ENCODE results near the gene MTA3. TPM values are rescaled to one million over a fixed set of nuclear protein-coding genes. Genes with fewer than 3 reads are reported as not detected.

Gene MTA3
- total and polyA plus RNA-seq, 8 donors = 23.9 to 82.8 (median 70.6) TPM

DNA sequence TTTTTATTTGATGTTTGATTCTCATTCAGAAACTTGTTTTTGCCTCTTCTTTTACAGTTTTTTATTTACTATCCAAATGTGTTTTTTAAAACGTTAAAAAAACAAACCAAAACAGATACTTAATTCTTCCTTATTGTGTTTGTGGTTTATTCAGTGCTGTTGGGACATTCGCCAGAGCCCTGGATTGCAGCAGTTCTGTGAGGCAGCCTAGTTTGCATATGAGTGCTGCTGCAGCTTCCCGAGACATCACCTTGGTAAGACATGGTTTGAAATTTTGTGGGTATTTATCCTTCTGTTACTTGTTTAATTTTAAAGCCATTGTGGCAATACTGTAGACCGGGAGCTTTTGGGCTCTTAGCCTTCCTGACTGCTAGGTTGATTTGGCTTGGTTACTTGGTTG lies 91.2 kb downstream of the MTA3 start:
- H3K4me3 ChIP-seq = no peak overlapping the region
- DNase-seq = peak in 1 of 4 donors; percentile 14
- H3K4me1 ChIP-seq = peaks cover 0 to 17% of the 10 kb centered on the region in 2 donors
- H3K27me3 ChIP-seq = no peaks in the 10 kb centered on the region
- H3K9me3 ChIP-seq = no peaks in the 10 kb centered on the region
- H3K36me3 ChIP-seq = peaks cover 0 to 8% of the 10 kb centered on the region in 2 donors
- intact Hi-C loops (cut with DNase I) = loop anchor here in 1 of 2 donors (5.0 kb wide), 1 partner anchor 167 kb away; the partner anchor contains the start of gene KCNG3
- H3K27ac ChIP-seq = no peak overlapping the region
- ATAC-seq = no peak
- TF ChIP-seq, protein P1, sequence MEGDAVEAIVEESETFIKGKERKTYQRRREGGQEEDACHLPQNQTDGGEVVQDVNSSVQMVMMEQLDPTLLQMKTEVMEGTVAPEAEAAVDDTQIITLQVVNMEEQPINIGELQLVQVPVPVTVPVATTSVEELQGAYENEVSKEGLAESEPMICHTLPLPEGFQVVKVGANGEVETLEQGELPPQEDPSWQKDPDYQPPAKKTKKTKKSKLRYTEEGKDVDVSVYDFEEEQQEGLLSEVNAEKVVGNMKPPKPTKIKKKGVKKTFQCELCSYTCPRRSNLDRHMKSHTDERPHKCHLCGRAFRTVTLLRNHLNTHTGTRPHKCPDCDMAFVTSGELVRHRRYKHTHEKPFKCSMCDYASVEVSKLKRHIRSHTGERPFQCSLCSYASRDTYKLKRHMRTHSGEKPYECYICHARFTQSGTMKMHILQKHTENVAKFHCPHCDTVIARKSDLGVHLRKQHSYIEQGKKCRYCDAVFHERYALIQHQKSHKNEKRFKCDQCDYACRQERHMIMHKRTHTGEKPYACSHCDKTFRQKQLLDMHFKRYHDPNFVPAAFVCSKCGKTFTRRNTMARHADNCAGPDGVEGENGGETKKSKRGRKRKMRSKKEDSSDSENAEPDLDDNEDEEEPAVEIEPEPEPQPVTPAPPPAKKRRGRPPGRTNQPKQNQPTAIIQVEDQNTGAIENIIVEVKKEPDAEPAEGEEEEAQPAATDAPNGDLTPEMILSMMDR (IDR thresholded peaks at IDR 0.05) = no peak

- Histone ChIP-seq H3K9me3 (no peaks in the 10 kb centered on the region), H3K27ac (peak overlapping the region in 1 of 2 donors; percentile 62)
Measured at GRCh38 chr2:42663106-42663780, 94.8 kb downstream of the MTA3 start.

DNA sequence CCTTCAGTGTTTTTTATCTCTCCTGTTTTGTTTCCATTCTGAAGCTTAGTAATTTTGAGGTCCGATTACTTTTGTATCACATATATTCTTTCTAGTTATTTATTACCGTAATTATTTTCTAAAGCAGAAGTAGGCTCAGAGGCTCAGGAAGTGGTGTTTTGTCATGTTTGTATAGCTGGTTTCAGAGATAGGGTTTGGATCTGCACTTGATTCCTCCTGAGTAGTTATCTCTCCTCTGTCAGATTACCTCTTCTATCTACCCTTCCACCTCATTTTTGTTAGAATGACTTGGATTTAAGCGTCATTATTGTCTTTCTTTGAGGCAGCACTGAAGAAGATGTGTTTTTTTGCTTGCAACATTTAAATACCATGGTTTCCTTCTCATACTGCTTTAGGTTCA lies 95.4 kb downstream of the MTA3 start:
- H3K27me3 ChIP-seq = no peaks in the 10 kb centered on the region
- H3K36me3 ChIP-seq = no peaks in the 10 kb centered on the region
- TF ChIP-seq, protein P1 (IDR thresholded peaks at IDR 0.05) = no peak
- DNase-seq (no peak), ATAC-seq (peak; percentile 25)
- H3K9me3 ChIP-seq = no peaks in the 10 kb centered on the region
- peak overlapping the region in 1 of 2 donors; percentile 62 for H3K27ac ChIP-seq
- peaks cover 0 to 17% of the 10 kb centered on the region in 2 donors for H3K4me1 ChIP-seq
- H3K4me3 ChIP-seq = no peak overlapping the region
- intact Hi-C loops (cut with DNase I) = loop anchor here in 1 of 2 donors (5.0 kb wide), 1 partner anchor 172 kb away; the partner anchor contains the start of gene KCNG3

More at GRCh38 chr2:42663106-42663780, 94.8 kb downstream of the MTA3 start:
- peaks cover 0 to 17% of the 10 kb centered on the region in 2 donors for H3K4me1 ChIP-seq
- peaks cover 0 to 6% of the 10 kb centered on the region in 2 donors for H3K36me3 ChIP-seq
- intact Hi-C loops (cut with DNase I) = loop anchor here in 1 of 2 donors (5.0 kb wide), 1 partner anchor 171 kb away; the partner anchor contains the start of gene KCNG3
- H3K27me3 ChIP-seq = no peaks in the 10 kb centered on the region
- no peak overlapping the region for H3K4me3 ChIP-seq
- ATAC-seq = peak; percentile 98
- TF ChIP-seq, protein P1 (IDR thresholded peaks at IDR 0.05) = peak; percentile 76 to 97
- peak in 3 of 4 donors; percentile 60 to 85 (median 68) for DNase-seq

DNA sequence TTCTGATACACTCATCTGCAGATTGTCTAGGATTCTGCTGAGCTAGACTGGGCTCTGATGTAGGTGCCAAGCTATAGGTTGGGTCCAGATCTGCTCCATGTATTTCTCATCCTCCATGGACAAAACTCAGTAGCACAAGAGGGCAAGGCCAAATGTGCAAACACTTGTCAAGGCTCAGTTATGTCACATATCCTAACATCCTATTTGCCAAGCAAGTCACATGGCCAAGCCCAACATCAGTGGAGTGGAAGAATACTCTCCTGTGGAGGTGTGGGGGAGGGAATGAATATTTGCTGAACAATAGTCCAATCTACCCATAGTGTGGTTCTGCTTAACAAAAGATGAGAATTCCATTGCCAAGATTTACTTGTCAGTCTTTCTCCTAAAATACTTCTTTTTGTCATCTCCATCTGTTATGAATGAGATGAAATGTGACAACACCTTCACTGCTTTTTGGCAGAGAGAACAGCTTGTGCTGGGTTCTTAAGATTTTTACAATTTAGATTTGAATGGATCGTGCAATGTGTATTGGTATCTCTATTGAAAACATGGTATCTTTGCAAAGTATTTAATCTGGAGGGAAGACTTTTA lies 105.7 kb downstream of the MTA3 start:
- intact Hi-C loops (cut with DNase I) = no loop called here

More for the DNA sequence above, 105.7 kb downstream of the MTA3 start:
- Histone ChIP-seq H3K4me3 (no peak overlapping the region), H3K27ac (no peak overlapping the region), H3K4me1 (no peaks in the 10 kb centered on the region), H3K36me3 (no peaks in the 10 kb centered on the region), H3K9me3 (no peaks in the 10 kb centered on the region), H3K27me3 (no peaks in the 10 kb centered on the region)
- DNase-seq (no peak), ATAC-seq (peak; percentile 38)
- TF ChIP-seq, protein P1 (IDR thresholded peaks at IDR 0.05) = no peak
